Transverse colon (tissue), 3 donors: ENCODE results near the gene GALK2.

Experiments
- CTCF ChIP-seq, 5 experiments: fragments of 200-600 bp in 3 of 5; fragments of 450-650 bp in 2 of 5; sonication (generic) in 3 of 5; IDR thresholded peaks; 1 replicate in 2 of 5; 2 replicates in 3 of 5; pipeline ENCODE4 v1.5.1; 2016 to 2017; ENCODE audit warnings: antibody characterized with exemption in 5 of 5, inconsistent platforms in 3 of 5, mild to moderate bottlenecking in 2 of 5, moderate library complexity in 1 of 5
- POLR2A ChIP-seq: fragments of 450-650 bp; IDR thresholded peaks from one replicate; pipeline ENCODE4 v1.6.1; 2016; ENCODE audit warnings: antibody characterized with exemption, mild to moderate bottlenecking, moderate library complexity

- TF ChIP-seq CTCF (IDR thresholded peaks at IDR 0.05) = no peak
- no peak for TF ChIP-seq POLR2A
Observed at GRCh38 chr15:49185473-49185872, 15.4 kb downstream of the GALK2 start.
